HG02571 (cell line): ENCODE measurements around the gene ATG9B.

ENCODE experiments used
- ATAC-seq: cut with Tn5 transposase; IDR thresholded peaks from one replicate; pipeline ENCODE4 v1.9.1; 2021; ENCODE audit warnings: mild to moderate bottlenecking, moderate library complexity; ENCODE audit not compliant: unreplicated experiment

ATG9B gene, protein sequence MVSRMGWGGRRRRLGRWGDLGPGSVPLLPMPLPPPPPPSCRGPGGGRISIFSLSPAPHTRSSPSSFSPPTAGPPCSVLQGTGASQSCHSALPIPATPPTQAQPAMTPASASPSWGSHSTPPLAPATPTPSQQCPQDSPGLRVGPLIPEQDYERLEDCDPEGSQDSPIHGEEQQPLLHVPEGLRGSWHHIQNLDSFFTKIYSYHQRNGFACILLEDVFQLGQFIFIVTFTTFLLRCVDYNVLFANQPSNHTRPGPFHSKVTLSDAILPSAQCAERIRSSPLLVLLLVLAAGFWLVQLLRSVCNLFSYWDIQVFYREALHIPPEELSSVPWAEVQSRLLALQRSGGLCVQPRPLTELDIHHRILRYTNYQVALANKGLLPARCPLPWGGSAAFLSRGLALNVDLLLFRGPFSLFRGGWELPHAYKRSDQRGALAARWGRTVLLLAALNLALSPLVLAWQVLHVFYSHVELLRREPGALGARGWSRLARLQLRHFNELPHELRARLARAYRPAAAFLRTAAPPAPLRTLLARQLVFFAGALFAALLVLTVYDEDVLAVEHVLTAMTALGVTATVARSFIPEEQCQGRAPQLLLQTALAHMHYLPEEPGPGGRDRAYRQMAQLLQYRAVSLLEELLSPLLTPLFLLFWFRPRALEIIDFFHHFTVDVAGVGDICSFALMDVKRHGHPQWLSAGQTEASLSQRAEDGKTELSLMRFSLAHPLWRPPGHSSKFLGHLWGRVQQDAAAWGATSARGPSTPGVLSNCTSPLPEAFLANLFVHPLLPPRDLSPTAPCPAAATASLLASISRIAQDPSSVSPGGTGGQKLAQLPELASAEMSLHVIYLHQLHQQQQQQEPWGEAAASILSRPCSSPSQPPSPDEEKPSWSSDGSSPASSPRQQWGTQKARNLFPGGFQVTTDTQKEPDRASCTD

DNA sequence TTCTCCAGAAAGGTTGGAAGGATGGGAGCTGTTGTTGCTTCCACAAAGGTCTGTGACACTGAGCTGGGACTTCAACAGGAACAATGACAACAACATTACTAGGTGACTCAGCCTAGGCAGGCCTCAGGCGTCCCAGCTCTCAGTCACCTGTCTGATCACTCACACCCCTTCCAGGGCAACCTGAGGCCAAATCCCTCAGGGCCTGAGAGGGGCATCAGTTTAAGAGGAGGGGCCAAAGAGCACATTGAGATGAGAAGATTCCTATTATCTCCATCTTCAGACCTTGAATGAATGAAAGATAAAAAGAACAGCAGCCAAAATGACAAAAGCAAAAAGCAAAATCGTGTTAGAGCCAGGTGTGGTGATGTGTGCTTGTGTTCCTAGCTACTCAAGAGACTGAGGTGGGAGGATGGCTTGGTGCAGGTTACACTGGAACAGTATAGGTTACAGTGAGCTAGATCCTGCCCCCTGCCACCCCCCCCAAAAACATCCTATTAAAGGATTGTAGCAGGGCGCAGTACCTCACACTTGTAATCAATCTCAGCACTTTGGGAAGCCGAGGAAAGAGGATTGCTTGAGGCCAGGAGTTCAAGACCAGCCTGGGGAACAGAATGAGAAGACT is at the start of gene ATG9B:
Gene ATG9B, minus strand, starts transcription at position 60 of the 622 bp plus-strand sequence. CDS start 71 bp downstream, outside the sequence.
- ATAC-seq, result no peak

DNA sequence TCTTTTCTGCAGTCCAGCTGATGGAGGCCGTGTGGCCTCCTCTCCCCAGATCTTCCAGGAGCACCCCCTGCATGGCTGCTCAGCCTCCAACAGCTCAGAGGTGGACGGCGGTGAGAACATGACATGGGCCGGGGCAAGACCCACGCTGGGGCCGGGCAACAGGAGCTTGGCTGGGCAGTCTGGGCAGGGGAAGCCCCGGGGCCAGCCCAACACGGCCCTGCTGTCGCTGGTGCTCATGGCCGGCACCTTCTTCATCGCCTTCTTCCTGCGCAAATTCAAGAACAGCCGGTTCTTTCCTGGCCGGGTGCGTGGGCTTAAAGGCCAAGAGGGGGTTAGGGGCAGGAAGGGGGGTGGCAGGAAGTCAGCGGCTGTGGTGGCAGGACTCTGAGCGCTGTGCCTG is 49.7 kb upstream of the ATG9B start:
- no peak for ATAC-seq

DNA sequence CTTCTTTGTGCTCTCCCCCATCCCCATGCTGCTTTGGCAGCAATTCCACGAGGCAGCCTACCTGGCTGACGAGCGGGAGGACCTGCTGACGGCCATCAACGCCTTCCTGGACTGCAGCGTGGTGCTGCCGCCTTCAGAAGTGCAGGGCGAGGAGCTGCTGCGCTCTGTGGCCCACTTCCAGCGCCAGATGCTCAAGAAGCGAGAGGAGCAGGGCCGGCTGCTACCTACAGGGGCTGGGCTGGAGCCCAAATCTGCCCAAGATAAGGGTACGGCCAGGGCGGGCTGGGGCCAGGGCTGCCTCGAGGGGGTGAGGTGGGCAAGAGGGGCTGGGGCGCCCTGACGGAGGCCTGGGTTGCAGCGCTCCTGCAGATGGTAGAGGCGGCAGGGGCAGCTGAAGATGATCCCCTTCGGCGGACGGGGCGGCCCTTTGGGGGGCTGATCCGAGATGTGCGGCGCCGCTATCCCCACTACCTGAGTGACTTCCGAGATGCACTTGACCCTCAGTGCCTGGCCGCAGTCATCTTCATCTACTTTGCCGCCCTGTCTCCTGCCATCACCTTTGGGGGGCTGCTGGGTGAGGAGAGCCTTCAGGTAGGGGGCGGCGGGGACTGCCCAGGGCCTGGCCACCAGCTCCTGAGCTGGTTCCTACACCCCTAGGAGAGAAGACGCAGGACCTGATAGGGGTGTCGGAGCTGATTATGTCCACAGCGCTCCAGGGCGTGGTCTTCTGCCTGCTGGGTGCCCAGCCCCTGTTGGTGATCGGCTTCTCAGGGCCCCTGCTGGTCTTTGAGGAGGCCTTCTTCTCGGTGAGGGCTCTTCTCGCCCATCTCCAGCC is 47.0 kb upstream of the ATG9B start:
- ATAC-seq, result no peak

DNA sequence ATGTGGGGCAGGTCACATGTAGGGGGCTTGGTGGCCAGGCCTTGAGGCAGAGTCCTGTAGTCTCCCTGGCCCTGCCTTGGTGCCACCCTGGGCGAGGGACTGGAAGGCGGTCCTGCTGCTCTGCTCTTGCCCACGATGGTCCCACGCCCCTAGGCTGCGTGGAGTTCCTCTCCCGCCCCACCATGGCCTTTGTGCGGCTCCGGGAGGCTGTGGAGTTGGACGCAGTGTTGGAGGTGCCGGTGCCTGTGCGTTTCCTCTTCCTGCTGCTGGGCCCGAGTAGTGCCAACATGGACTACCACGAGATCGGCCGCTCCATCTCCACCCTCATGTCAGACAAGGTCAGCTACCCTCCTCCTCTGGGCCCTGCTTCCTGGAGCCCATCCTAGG is 46.3 kb upstream of the ATG9B start:
- no peak for ATAC-seq

DNA sequence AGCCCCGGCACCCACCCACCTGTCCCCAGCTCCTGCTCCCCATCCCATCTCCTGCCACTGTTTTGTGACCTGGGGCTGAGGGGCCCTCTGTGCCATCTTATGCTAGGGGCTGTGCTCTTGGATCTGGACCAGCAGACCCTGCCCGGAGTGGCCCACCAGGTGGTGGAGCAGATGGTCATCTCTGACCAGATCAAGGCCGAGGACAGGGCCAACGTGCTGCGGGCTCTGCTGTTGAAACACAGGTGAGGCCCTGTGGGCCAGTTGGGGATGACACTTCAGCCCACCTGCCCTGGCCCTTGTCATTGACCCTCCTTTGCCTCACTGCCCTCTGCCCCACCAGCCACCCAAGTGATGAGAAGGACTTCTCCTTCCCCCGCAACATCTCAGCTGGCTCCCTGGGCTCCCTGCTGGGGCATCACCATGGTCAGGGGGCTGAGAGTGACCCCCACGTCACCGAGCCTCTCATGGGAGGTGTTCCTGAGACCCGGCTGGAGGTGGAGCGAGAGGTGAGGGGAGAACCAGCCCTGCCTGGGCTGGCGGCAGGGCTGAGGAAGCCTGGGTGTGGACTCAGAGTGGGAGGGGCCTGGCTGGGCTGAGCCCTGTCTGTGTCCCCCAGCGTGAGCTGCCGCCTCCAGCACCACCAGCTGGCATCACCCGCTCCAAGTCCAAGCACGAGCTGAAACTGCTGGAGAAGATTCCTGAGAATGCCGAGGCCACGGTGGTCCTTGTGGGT is 45.7 kb upstream of the ATG9B start:
- no peak for ATAC-seq

DNA sequence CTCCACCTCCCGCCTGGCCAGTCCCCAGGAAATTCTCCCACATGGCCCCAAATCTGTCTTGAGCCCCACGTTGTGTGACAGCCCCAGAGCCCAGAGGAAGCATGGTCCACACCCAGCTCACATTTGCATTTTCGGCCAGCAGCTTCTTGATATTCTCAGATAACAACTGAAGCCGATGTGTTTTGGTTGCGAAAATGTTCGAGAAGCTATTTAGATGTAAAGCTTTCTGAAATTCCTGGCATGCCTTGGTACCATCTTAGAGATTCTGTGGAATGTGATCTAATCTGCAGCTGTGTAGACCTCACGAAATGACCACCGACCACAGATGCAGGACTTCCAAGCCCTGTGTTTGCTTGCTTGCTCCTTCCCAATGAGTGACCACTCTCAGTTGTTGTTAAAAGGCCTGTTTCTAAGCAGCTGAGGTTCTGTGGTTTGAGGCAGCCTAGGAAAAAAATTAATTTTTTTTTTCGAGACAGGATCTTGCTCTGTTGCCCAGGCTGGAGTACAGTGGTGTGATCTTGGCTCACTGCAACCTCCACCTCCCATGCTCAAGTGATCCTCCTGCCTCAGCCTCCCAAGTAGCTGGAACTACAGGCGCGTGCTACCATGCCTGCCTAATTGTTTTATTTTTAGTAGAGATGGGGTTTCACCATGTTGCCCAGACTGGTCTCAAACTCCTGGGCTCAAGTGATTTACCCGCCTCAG is 43.9 kb upstream of the ATG9B start:
- ATAC-seq, result no peak

DNA sequence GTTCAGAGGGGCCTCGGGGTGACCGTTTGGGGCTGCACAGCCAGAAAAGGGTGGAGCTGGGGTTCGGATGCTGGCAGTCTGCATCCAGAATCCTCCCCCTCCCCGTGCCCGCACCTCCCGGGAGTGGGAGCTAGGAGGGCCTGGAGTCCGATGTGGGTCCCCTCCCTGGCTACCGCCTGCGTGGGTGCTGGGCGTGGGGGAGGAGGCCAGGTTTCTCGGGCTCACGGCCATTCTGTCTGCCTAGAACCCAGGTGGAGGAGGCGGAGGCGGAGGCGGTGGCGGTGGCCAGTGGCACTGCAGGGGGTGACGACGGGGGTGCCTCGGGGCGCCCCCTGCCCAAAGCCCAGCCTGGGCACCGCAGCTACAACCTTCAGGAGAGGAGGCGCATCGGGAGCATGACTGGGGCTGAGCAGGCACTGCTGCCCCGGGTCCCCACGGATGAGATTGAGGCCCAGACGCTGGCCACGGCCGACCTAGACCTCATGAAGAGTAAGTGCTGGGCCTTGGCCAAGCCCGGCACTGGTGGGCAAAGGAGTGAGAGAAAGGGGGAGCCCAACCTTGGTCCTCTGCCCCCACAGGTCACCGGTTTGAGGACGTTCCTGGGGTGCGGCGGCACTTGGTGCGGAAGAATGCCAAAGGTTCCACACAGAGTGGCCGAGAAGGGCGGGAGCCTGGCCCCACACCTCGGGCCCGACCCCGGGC is 42.1 kb upstream of the ATG9B start:
- no peak for ATAC-seq

DNA sequence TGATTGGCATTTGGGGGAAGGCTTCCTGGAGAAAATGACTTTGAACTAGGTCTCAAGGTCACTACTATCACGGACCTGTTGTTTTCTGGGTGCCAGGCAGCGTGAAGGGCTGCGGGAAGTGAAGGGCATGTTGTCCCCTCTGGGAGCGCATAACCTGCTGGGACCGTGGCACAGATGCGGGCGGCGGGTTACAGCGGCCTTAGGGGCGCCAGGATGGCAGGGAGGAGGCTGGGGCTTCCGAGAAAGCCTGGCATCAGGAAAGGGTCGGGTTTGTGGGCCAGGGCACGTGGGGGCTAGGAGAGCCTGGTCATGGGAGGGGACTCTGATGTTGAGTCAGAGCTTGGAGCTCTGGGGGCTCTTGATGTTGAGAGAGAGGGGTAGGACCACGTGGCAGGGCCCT is 41.2 kb upstream of the ATG9B start:
- ATAC-seq, result no peak

DNA sequence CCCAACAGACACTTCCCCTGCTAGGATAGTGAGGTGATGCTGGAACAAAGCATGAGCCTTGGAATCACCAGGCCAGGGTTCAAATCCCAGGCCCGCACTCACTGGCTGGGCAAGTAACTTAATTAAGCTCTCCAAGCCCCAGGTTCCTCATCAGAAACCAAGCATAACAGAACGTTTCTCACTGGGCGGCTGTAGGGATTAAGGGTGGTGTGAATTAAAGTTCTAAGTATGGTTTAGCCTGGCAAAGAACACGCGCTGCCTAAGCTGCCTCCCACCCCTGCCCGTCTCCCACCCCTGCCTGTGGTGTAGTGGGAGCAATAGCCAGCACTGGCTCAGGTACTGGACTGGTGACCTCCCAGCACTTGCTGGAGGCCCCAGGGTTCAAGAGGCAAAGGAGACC is 40.7 kb upstream of the ATG9B start:
- ATAC-seq, result no peak

DNA sequence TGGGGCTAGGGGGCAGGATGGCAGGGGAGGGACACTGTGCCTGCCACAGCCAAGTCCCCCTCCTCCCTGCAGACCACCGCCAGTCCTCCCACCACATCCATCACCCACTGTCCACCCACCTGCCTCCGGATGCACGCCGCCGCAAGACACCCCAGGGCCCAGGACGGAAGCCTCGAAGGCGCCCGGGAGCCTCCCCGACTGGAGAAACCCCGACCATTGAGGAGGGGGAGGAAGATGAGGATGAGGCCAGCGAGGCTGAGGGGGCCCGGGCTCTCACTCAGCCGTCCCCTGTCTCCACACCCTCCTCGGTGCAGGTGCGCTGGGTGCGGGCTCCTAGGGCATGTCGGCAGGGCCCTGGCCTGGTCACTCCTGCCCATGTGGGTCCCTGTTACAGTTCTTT is 40.2 kb upstream of the ATG9B start:
- no peak for ATAC-seq

DNA sequence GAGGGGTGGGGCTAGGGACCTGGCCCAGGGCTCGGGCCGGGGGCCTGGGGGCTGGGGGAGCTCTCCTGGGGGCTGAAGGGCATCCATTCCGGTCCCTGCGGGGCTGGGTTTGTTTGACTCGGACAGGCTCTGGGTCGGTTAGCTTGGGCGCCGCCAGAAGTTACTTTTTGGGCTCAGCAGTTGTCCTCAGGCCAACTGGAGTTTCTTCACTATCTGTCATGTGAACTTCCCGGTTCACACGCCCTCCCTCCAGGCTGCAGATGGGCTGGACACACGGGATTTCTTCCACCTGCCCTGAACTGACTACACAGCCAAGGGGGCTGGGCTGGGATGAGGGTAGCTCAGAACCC is 38.9 kb upstream of the ATG9B start:
- no peak for ATAC-seq

DNA sequence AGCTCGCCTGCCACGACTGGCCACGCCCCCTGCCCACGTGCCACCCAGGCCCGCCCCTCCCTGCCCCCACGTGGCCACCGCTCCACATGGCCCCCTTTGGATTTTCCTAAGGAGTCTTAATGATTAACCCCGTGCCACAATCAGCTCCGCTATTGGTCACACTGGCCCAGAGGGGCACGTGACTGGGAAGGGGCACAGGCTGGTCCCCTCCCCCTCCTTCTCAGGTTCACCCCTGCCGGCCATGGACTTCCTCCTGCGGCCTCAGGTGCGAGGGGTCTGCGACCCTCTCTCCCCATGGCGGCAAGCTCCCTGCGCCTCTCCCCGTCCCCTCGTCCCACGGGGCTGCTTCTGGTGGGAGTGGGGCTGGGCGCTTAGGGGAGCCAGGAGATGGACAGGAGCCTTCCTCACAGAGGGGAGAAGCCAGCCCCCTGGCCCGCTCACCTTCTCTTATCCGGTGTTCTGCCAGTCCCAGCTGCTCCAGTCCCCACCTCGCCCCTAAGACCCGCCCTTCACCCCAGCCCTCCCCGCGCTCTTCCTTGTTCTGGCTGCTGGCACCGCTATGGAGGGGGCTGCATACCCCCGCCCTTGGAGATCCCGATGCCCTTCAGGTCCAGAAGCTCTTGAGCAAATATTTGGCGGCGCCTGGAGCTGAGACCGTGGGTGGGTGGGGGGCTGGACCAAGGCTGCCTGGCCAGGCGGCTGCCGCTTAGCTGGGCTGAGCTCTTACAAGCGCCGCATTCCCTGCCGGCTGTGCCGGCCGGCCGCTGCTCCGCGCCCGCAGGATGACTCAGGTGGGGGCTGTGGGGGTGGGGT is 38.3 kb upstream of the ATG9B start:
- ATAC-seq, result no peak

DNA sequence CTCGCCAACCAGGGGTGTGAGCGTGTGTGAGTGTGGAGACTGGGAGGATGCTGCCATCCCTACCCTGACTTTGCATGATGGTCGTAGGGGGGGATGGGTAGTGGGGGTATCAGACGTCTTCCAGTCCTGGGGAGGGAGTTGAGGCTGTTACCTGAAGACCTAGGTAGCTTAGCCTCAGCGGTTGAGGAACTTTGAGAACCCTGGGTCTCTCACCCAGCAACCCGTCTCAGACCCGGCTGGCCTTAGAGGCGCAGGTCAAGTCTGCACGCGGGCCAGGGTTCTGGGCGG is 37.8 kb upstream of the ATG9B start:
- no peak for ATAC-seq

DNA sequence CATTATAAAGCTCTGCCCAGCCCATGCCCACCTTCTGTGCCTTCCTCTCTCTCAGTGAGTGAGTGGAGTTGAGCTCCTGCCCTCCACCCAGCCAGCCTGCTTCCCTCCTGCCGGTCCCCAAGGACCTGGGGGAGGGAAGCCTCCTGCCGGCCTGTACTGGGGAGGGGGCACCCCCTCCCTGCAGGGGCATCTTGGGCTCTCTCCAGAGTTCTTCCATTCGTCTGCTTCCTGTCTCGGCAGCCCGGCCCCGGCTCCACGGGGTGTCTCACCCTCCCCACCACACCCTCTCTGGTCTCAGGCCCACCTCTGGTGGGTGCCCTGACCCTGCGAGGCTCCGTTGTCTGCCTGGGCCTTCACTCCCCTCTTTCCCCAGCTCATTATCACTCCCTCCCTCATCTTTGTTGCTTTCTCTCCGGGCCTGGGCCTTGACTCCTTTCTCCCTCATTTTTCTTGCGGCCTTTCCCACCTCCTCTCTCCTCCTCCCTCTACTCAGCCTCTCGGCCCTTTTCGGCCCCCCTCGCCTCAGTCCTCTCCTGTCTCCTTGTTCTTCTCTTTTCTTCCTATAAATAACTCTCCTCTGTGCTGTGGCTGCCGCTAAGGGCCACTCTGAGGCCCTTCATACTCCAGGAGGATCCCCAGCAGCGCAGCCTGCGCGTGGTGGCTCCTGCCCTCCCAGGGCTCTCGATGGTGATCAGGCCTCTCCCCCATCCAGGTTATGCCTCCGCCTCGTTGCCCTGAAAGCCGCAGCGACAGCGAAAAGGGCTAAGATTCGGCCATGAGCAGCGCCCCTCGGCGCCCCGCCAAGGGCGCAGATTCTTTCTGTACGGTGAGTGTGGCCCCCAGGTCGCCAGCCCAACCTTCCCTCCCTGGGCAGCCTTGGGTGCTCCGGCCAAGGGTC is 37.2 kb upstream of the ATG9B start:
- no peak for ATAC-seq

DNA sequence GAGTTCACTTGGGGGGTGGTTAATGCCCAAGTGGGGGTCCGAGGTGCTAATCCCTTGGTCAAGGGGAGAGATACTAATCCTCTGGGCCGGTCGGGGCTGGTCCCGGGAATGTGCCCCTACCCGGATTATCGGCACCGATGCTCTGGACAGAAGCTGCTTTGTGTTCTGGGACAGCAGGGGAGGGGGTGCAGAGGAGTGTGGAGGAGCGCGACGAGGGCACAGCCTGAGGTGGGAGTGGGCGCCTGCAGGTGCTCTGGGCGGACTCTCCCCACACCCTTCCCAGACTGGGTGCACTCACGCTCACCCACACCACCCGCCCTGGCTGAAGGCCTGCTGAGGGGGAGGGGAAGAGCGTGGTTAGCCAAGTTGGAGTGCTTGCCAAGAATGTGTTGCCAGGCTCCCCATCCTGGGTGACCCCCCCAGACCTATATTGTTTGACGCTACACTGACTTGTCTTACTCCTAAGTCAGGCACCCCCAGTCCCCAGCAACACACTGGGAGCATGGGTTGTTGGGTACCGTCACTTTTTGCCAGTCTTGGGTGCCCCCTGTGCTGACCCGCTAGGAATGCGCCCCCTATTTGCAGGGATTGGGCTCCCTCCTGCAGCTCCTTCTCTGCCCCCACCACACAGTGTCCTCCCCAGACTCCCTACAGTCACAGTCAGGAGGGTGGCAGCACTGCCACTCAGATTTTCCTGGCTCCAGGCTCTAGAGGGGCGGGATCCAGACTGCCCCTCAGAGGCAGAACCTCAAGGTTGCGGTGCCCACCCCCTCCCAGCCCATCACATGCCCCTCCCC is 36.3 kb upstream of the ATG9B start:
- no peak for ATAC-seq

DNA sequence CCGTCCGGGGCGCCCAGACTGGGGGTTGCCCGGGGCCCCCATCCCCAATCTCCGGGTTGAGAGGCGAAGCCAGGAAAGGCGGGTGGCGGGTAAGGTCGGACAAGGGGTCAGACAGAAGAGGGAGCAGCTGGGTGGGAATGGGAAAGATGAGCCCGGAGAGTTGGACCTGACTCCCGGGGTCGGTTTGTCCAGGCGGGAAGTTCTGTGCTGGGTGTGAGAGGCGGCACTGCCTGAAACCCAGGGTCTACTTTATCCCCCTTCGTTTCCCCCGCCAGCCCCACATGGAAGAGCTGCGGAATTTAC is 35.8 kb upstream of the ATG9B start:
- ATAC-seq, result no peak
